T-cell (primary cell): ENCODE measurements around the gene JPH3. TPM values are rescaled to one million over a fixed set of nuclear protein-coding genes. Genes with fewer than 3 reads are reported as not detected.

Source experiments
- ATAC-seq, 4 experiments: fragments of 200-7000 bp in 3 of 4; fragments of 150-1000 bp in 1 of 4; cut with Tn5 transposase; replicated peaks in 1 of 4; 1 replicate in 3 of 4; 2 replicates in 1 of 4; pipeline ENCODE4 v1.10.0; 2021; ENCODE audit warnings: moderate library complexity in 3 of 4, mild to moderate bottlenecking in 2 of 4, moderate number of reproducible peaks in 1 of 4
- CTCF ChIA-PET, 2 donors: fragments of 300-600 bp; sonication (Branson Sonifier 250); formaldehyde crosslinking; loops; one replicate each; lab custom pipeline; 2022; ENCODE audit warnings: antibody characterized with exemption in 2 of 2; lab: Charles Lee
- POLR2A ChIA-PET, 2 donors: fragments of 300-600 bp; sonication (Branson Sonifier 250); formaldehyde crosslinking; loops; one replicate each; lab custom pipeline; 2022; ENCODE audit warnings: antibody characterized with exemption in 2 of 2; lab: Charles Lee
- DNase-seq, 35 experiments: peaks; one replicate each; pipeline versions ENCODE4 v3.0.0 to v3.0.0-alpha.2; 2013 to 2023
- H3K27ac ChIP-seq: one replicate; pipeline ENCODE4 v1.5.1; 2013; ENCODE audit warnings: low read length
- H3K27me3 ChIP-seq, 2 experiments: replicated peaks in 1 of 2; 1 replicate in 1 of 2; 2 replicates in 1 of 2; pipeline versions ENCODE4 v1.6.1 to v1.7.0; 2013; ENCODE audit warnings: low read length in 1 of 2, mixed read lengths in 1 of 2; ENCODE audit not compliant: control insufficient read depth in 2 of 2, insufficient read depth in 2 of 2; ENCODE audit errors: extremely low read depth in 1 of 2
- H3K36me3 ChIP-seq, 2 donors: 1 replicate in 1 of 2; 2 replicates in 1 of 2; pipeline versions ENCODE4 v1.6.1 to v1.7.0; 2013; ENCODE audit warnings: low read length in 1 of 2; ENCODE audit not compliant: control insufficient read depth in 2 of 2, insufficient read depth in 1 of 2; ENCODE audit errors: extremely low read depth in 1 of 2
- H3K4me1 ChIP-seq, 2 experiments: 1 replicate in 1 of 2; 2 replicates in 1 of 2; pipeline versions ENCODE4 v1.6.1 to v1.7.0; 2013; ENCODE audit warnings: low read length in 2 of 2, mixed read lengths in 1 of 2; ENCODE audit not compliant: insufficient read depth in 2 of 2, control insufficient read depth in 1 of 2; ENCODE audit errors: extremely low read depth in 1 of 2
- H3K4me3 ChIP-seq, 2 donors: 1 replicate in 1 of 2; 2 replicates in 1 of 2; pipeline versions ENCODE4 v1.5.1 to v1.7.0; 2013; ENCODE audit warnings: mild to moderate bottlenecking in 2 of 2, low read length in 1 of 2, moderate library complexity in 1 of 2; ENCODE audit not compliant: control insufficient read depth in 1 of 2; ENCODE audit errors: extremely low read depth in 1 of 2
- H3K9me3 ChIP-seq: 2 replicates; pipeline ENCODE4 v1.7.0; 2013
- H3K27ac Mint-ChIP-seq, 2 donors: one replicate each; pipeline ENCODE4 v1.8.0; 2020 to 2021; ENCODE audit warnings: mild to moderate bottlenecking in 2 of 2, mixed read lengths in 2 of 2
- H3K27me3 Mint-ChIP-seq, 2 donors: one replicate each; pipeline ENCODE4 v1.8.0; 2021 to 2022; ENCODE audit warnings: mixed read lengths in 2 of 2
- H3K36me3 Mint-ChIP-seq: one replicate; pipeline ENCODE4 v1.8.0; 2021; ENCODE audit warnings: mixed read lengths
- H3K4me1 Mint-ChIP-seq, 3 donors: one replicate each; pipeline ENCODE4 v1.8.0; 2020 to 2022; ENCODE audit warnings: mixed read lengths in 3 of 3, mild to moderate bottlenecking in 1 of 3
- H3K4me3 Mint-ChIP-seq, 3 donors: one replicate each; pipeline ENCODE4 v1.8.0; 2020 to 2022; ENCODE audit warnings: mild to moderate bottlenecking in 3 of 3, mixed read lengths in 3 of 3, moderate library complexity in 3 of 3
- H3K9me3 Mint-ChIP-seq, 3 donors: one replicate each; pipeline ENCODE4 v1.8.0; 2020 to 2022; ENCODE audit warnings: mixed read lengths in 3 of 3
- WGBS: methylation state at CpG from one replicate; pipeline ENCODE4 v1.1.5; 2013; ENCODE audit warnings: missing lambda C conversion rate; ENCODE audit not compliant: insufficient coverage; 5-methylcytosine and 5-hydroxymethylcytosine counted together
- total RNA-seq, 35 experiments: library from RNA in 6 of 35; stranded (reverse) in 6 of 35; fragments of 120-200 nt in 1 of 35; gene quantifications; one replicate each; pipeline versions ENCODE4 v1.2.1 to v1.2.4 and lab custom pipeline; 2013 to 2026

JPH3 gene
- total RNA-seq, 5 donors from 2014 or later (not counting 1 experiment from before 2014, with no cell fraction given), result not detected

DNA sequence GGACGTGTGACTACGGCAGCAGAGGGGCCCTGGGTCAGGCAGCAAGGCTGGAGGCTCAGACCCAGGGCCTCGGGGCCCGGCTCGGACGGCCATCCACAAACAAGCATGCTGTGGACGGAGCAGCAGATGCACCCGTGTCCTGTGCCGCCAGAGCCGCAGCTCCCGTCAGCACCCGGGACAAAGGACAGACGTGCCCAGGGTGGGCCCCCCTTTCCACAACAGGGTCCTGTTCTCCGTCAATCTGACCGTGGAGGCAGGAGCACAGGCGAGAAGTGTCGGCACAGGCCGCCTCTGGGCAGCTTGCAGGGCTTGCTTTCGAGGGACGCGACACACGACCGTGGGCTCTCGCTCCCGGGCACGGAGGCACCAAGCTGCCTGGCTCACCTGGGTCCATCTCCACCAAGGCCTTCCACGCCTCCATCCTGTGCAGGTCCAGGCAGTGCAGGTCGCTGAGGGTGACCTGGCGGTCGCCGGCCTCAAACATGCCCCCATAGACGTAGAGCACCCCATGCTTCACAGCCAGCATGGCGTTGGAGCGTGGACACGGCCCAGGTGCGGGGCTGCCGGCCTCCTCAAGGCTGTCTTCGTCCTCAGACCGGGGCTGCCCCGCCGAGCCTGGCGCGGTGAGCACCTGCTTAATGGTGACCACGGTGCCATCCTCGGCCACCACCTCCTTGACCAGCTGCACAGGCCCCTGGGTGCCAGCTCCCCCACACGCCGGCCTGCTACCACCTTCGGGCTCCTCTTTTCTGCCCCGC is 106.8 kb downstream of the JPH3 start:
- no peaks in the 10 kb centered on the region for H3K9me3 Mint-ChIP-seq
- Histone ChIP-seq H3K27me3 (no peaks in the 10 kb centered on the region), H3K27ac (no peak overlapping the region), H3K36me3 (peaks cover 27 to 64% of the 10 kb centered on the region in 2 donors), H3K4me3 (no peak overlapping the region), H3K9me3 (no peaks in the 10 kb centered on the region), H3K4me1 (peaks cover 15 to 24% of the 10 kb centered on the region in 2 experiments)
- H3K27ac Mint-ChIP-seq, result no peak overlapping the region
- DNase-seq (no peak), ATAC-seq (no peak)
- CTCF ChIA-PET, result no interaction called here
- H3K4me1 Mint-ChIP-seq, result peaks cover 12 to 28% (median 21%) of the 10 kb centered on the region in 3 donors
- 95% methylated on average over 47 of the region's 49 CpGs for WGBS
- no peak overlapping the region for H3K4me3 Mint-ChIP-seq
- no peaks in the 10 kb centered on the region for H3K27me3 Mint-ChIP-seq
- POLR2A ChIA-PET, result no interaction called here
- peaks cover 20% of the 10 kb centered on the region for H3K36me3 Mint-ChIP-seq

DNA sequence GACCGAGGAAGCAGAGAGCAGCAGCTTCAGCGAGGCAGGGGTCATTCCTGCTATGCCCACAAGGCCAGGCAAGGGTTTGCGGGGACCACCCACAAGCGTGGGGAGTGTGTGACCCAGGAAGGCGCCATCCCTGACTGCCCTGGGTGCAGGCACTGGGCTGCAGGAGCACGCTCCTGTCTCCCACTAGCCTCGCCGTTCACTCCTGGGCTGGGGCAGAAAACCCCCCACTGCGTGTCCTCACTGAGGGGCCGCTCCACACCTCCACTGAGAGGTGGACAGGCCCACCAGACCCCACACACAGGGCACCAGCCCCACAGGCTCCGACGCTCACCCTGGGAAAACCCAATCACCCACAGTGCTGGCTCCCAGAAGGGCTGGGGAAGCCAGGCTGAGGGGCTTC is 107.4 kb downstream of the JPH3 start:
- no peak for DNase-seq
- ATAC-seq, result no peak
- ChIA-PET POLR2A (no interaction called here), CTCF (no interaction called here)
- H3K36me3 Mint-ChIP-seq, result peaks cover 23% of the 10 kb centered on the region
- H3K36me3 ChIP-seq, result peaks cover 27 to 67% of the 10 kb centered on the region in 2 donors
- H3K4me3 Mint-ChIP-seq, result no peak overlapping the region
- H3K4me3 ChIP-seq, result no peak overlapping the region
- H3K9me3 ChIP-seq, result no peaks in the 10 kb centered on the region
- H3K4me1 ChIP-seq, result peaks cover 19 to 29% of the 10 kb centered on the region in 2 experiments
- no peak overlapping the region for H3K27ac ChIP-seq
- peaks cover 17 to 31% (median 23%) of the 10 kb centered on the region in 3 donors for H3K4me1 Mint-ChIP-seq
- H3K27me3 ChIP-seq, result no peaks in the 10 kb centered on the region
- no peak overlapping the region for H3K27ac Mint-ChIP-seq
- 98% methylated on average over 10 of the region's 12 CpGs for WGBS
- H3K9me3 Mint-ChIP-seq, result no peaks in the 10 kb centered on the region
- no peaks in the 10 kb centered on the region for H3K27me3 Mint-ChIP-seq

DNA sequence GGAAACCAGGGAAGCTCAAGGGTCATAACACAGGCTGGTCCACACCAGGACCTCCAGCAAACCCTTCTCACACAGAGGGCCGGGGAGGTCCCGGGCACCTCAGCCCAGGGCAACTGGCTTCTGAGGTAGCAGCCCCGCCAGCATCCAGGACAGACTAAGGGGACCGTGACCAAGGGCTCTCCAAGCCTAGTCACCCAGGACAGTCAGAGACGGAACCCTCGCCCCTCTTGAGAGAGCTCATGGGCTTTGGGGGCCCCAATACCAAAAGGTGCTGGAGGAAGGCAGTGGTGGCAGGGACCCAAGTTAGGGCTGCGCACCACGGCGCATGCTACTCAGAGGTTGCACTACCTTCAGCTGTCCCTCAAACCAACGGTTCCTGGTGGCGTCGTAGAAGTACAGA is 108.6 kb downstream of the JPH3 start:
- CTCF ChIA-PET, result no interaction called here

DNA sequence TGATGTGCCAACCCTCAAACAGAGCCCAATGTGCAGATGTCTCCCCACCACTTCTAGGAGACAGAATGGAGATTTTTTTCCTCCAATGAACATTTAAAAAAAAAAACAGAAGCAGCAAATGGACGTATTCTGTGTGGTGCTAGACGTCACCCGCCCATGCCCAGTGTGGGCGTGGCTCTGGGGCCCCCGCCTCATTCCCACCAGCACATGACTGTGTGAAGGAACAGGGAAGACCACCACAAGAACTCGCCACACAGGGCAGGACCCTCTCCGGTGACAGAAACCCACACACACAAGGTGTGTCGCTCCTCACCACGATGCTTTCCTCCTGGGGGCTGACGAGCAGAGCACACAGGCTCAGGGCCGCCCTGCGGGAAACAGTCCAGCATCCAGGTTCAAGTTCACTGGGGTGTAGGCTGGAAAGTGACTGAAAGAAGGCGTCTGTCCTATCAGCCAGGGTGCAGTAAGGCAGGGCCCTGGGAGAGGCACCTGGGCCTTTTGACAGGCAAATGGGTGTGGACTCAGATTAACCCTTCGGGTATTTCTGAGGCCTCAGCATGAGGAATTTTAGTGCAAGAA is 110.0 kb downstream of the JPH3 start:
- peak overlapping the region; percentile 11 to 63 for H3K27ac Mint-ChIP-seq
- ATAC-seq (no peak), DNase-seq (no peak)
- no peaks in the 10 kb centered on the region for H3K9me3 ChIP-seq
- no peaks in the 10 kb centered on the region for H3K27me3 ChIP-seq
- WGBS, result 95% methylated on average over 6 of the region's 14 CpGs
- H3K36me3 Mint-ChIP-seq, result peaks cover 36% of the 10 kb centered on the region
- peaks cover 21 to 32% of the 10 kb centered on the region in 2 experiments for H3K4me1 ChIP-seq
- no peaks in the 10 kb centered on the region for H3K9me3 Mint-ChIP-seq
- ChIA-PET POLR2A (no interaction called here), CTCF (no interaction called here)
- H3K27ac ChIP-seq, result peak overlapping the region; percentile 69
- H3K27me3 Mint-ChIP-seq, result no peaks in the 10 kb centered on the region
- peaks cover 31 to 39% (median 32%) of the 10 kb centered on the region in 3 donors for H3K4me1 Mint-ChIP-seq
- H3K36me3 ChIP-seq, result peaks cover 19 to 73% of the 10 kb centered on the region in 2 donors
- H3K4me3 ChIP-seq, result no peak overlapping the region
- no peak overlapping the region for H3K4me3 Mint-ChIP-seq

More for the DNA sequence above, 108.6 kb downstream of the JPH3 start:
- Histone ChIP-seq H3K27me3 (no peaks in the 10 kb centered on the region), H3K4me3 (no peak overlapping the region), H3K36me3 (peaks cover 27 to 75% of the 10 kb centered on the region in 2 donors), H3K4me1 (peaks cover 21 to 32% of the 10 kb centered on the region in 2 experiments), H3K9me3 (no peaks in the 10 kb centered on the region), H3K27ac (no peak overlapping the region)
- ATAC-seq (no peak), DNase-seq (no peak)
- Mint-ChIP-seq H3K36me3 (peaks cover 35% of the 10 kb centered on the region), H3K9me3 (no peaks in the 10 kb centered on the region), H3K4me1 (peaks cover 29 to 39% (median 32%) of the 10 kb centered on the region in 3 donors), H3K27me3 (no peaks in the 10 kb centered on the region), H3K27ac (no peak overlapping the region), H3K4me3 (no peak overlapping the region)
- WGBS, result 100% methylated on average over 11 of the region's 12 CpGs
- POLR2A ChIA-PET, result no interaction called here

DNA sequence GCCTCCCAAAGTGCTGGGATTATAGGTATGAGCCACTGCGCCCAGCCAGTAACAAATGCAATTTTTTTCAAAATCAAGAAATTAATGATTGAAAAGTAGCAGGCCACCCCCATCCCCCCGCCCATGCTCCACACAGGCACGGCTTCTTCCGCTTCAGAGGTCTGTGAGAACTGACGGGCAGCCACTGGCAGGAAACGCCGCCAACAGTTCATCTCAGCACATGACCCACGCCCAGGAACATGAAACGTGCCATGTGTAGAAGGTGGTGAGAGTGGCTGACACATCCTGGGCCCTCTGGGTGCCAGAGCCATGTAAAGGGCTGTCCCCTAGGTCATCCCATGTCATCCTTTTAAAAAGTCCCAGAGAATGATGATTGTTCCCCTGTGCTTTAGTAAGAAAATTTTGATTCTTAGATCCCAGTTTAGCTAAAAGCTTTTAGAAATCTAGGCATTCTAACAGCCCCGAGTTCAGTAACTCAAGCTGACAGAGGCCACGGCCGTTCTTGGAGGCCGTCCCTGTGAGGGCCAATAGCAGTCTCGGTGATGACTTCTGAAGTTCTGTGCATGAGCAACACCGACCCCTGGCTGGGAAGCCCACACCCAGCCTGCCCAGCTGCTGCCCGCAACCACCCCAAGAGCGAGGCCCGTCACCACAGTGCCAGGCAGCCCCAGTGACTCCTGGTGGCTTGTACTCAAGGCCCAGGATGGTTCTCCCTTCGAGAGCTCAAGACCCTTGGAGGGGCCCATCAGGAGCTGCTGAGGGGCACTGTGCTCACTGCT is 111.3 kb downstream of the JPH3 start:
- CTCF ChIA-PET, result interaction anchor here in 1 of 2 donors (0.6 kb wide), 1 partner anchor 57 kb away, joined by 3 read pairs; no protein-coding TSS in a partner anchor
- H3K27ac ChIP-seq, result peak overlapping the region; percentile 69
- 71% methylated on average over 12 of the region's 19 CpGs for WGBS
- Mint-ChIP-seq H3K27ac (peak overlapping the region; percentile 94 to 95), H3K27me3 (no peaks in the 10 kb centered on the region), H3K9me3 (no peaks in the 10 kb centered on the region), H3K4me1 (peaks cover 32 to 44% (median 37%) of the 10 kb centered on the region in 3 donors), H3K36me3 (peaks cover 38% of the 10 kb centered on the region), H3K4me3 (peak overlapping the region in 2 of 3 donors; percentile 41 to 69)
- H3K4me3 ChIP-seq, result no peak overlapping the region
- H3K9me3 ChIP-seq, result no peaks in the 10 kb centered on the region
- H3K27me3 ChIP-seq, result no peaks in the 10 kb centered on the region
- peaks cover 21 to 32% of the 10 kb centered on the region in 2 experiments for H3K4me1 ChIP-seq
- H3K36me3 ChIP-seq, result peaks cover 14 to 59% of the 10 kb centered on the region in 2 donors
- POLR2A ChIA-PET, result interaction anchor here in 1 of 2 donors (0.6 kb wide), 1 partner anchor 51 kb away, joined by 4 read pairs; no protein-coding TSS in a partner anchor
- peak; percentile 28 to 76 (median 64) for DNase-seq
- ATAC-seq, result peak; percentile 90 to 99 (median 94)

DNA sequence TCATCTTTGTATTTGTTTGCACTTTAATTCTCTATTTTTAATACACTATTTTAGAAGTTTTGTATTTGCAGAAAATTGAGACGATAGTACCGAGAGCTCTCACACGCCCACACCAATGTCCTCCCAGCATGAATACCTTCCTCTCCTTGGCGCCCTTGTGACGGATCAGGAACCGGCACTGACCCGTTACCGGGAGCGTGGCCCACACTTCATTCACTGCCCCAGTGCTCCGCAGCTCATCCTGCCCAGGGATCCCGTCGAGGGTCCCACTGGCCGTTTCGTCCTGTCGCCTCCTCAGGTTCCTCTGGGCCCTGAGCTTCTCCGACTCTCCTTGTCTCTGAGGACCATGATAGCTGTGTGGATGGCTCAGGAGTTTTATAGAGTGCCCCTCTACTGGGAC is 112.9 kb downstream of the JPH3 start:
- Histone ChIP-seq H3K36me3 (peaks cover 6 to 51% of the 10 kb centered on the region in 2 donors), H3K27ac (no peak overlapping the region), H3K4me3 (no peak overlapping the region), H3K27me3 (no peaks in the 10 kb centered on the region), H3K9me3 (no peaks in the 10 kb centered on the region), H3K4me1 (peaks cover 21 to 32% of the 10 kb centered on the region in 2 experiments)
- Mint-ChIP-seq H3K4me3 (peak overlapping the region in 1 of 3 donors; percentile 19), H3K27ac (peak overlapping the region; percentile 86 to 93), H3K36me3 (peaks cover 43% of the 10 kb centered on the region), H3K4me1 (peaks cover 32 to 46% (median 37%) of the 10 kb centered on the region in 3 donors), H3K27me3 (no peaks in the 10 kb centered on the region), H3K9me3 (no peaks in the 10 kb centered on the region)
- CTCF ChIA-PET, result no interaction called here
- 97% methylated on average over 11 of the region's 16 CpGs for WGBS
- POLR2A ChIA-PET, result no interaction called here
- ATAC-seq (no peak), DNase-seq (no peak)
